WERI-Rb-1 (cell line): ENCODE data around the gene PFKL.

Experiments used
- DNase-seq: peaks from one replicate; pipeline ENCODE4 v3.0.0-alpha.2; 2020
- H3K27ac ChIP-seq: fragments of 250-450 bp; sonication (Bioruptor Pico); 2 replicates; pipeline ENCODE4 v1.5.1; 2020; ENCODE audit warnings: mild to moderate bottlenecking, moderate library complexity
- H3K27me3 ChIP-seq: fragments of 250-450 bp; sonication (Bioruptor Pico); 2 replicates; pipeline ENCODE4 v1.5.1; 2021; ENCODE audit warnings: mild to moderate bottlenecking, low read depth, moderate library complexity; ENCODE audit not compliant: insufficient read depth, severe bottlenecking
- H3K36me3 ChIP-seq: fragments of 250-450 bp; sonication (Bioruptor Pico); 2 replicates; pipeline ENCODE4 v1.5.1; 2020; ENCODE audit warnings: mild to moderate bottlenecking, moderate library complexity
- H3K4me3 ChIP-seq: 2 replicates; pipeline ENCODE4 v1.5.1; 2011; ENCODE audit warnings: low read depth, mild to moderate bottlenecking, control low read depth, low read length
- H3K9me3 ChIP-seq: fragments of 250-450 bp; sonication (Bioruptor Pico); 2 replicates; pipeline ENCODE4 v1.5.1; 2021; ENCODE audit warnings: mild to moderate bottlenecking, moderate library complexity; ENCODE audit not compliant: severe bottlenecking
- TF ChIP-seq, protein P1 (sequence below): IDR thresholded peaks from 2 replicates; pipeline ENCODE4 v1.5.1; 2011; ENCODE audit warnings: low read depth, mild to moderate bottlenecking, control low read depth, inconsistent platforms, low read length

PFKL gene

DNA sequence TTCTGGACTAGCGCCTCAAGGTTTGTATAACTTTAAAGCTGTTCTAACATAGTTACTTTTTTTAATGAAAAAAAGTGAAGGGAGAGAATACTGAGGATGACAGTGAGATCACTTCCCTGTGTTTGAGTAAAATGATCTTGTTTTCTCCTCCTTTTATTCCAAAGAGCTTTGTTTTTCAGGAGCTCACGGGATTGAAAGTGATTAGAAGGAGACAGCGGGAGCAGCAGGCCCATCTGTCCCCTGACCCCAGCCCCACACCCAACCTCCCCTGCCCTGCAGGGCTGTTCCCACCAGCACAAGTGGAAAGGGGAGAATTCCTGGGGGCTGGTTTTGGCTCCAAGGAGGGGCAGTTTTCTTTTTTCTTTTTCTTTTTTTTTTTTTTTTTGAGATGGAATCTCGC lies 36.1 kb upstream of the PFKL start:
- DNase-seq: peak; percentile 92
- H3K27ac ChIP-seq: peak overlapping the region; percentile 99
- peak overlapping the region; percentile 29 for H3K4me3 ChIP-seq
- no peaks in the 10 kb centered on the region for H3K36me3 ChIP-seq
- H3K9me3 ChIP-seq: peaks cover 9% of the 10 kb centered on the region
- H3K27me3 ChIP-seq: no peaks in the 10 kb centered on the region
- TF ChIP-seq, protein P1, sequence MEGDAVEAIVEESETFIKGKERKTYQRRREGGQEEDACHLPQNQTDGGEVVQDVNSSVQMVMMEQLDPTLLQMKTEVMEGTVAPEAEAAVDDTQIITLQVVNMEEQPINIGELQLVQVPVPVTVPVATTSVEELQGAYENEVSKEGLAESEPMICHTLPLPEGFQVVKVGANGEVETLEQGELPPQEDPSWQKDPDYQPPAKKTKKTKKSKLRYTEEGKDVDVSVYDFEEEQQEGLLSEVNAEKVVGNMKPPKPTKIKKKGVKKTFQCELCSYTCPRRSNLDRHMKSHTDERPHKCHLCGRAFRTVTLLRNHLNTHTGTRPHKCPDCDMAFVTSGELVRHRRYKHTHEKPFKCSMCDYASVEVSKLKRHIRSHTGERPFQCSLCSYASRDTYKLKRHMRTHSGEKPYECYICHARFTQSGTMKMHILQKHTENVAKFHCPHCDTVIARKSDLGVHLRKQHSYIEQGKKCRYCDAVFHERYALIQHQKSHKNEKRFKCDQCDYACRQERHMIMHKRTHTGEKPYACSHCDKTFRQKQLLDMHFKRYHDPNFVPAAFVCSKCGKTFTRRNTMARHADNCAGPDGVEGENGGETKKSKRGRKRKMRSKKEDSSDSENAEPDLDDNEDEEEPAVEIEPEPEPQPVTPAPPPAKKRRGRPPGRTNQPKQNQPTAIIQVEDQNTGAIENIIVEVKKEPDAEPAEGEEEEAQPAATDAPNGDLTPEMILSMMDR: no peak

- no peaks in the 10 kb centered on the region for H3K27me3 ChIP-seq
- H3K27ac ChIP-seq: no peak overlapping the region
- TF ChIP-seq, protein P1: no peak
- H3K36me3 ChIP-seq: no peaks in the 10 kb centered on the region
- DNase-seq: no peak
- no peak overlapping the region for H3K4me3 ChIP-seq
- no peaks in the 10 kb centered on the region for H3K9me3 ChIP-seq
These were observed 34.1 kb upstream of the PFKL start for GRCh38 chr21:44265734-44266270.

DNA sequence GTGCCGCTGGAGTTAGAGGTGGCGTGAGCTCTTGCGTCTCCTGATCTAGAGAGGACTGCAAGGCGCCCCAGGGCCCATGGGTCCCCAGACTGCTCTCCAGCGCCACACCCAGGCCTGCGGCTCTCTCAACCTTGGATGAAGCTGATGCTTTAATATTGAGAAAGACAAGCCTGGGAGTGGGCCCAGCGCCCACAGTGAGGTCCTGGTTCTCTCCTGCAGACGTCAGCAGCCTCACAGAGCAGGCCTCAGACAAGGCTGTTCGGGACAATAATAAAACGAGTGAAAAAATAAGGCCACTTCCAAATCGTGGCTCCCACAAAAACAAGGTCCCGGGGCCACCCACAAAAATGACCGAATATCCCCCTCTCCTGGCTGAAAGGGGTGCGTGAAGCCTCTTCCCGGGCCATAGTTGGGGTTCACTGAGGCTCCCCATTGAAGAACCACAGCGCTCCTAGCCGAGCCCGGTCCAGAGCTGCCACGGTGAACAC lies 32.2 kb upstream of the PFKL start:
- Histone ChIP-seq H3K9me3 (no peaks in the 10 kb centered on the region), H3K4me3 (no peak overlapping the region), H3K27ac (no peak overlapping the region), H3K36me3 (no peaks in the 10 kb centered on the region), H3K27me3 (no peaks in the 10 kb centered on the region)
- peak; percentile 71 for DNase-seq
- TF ChIP-seq, protein P1: peak; percentile 59

- no peaks in the 10 kb centered on the region for H3K36me3 ChIP-seq
These were observed 30.8 kb upstream of the PFKL start for GRCh38 chr21:44269090-44269489.

DNA sequence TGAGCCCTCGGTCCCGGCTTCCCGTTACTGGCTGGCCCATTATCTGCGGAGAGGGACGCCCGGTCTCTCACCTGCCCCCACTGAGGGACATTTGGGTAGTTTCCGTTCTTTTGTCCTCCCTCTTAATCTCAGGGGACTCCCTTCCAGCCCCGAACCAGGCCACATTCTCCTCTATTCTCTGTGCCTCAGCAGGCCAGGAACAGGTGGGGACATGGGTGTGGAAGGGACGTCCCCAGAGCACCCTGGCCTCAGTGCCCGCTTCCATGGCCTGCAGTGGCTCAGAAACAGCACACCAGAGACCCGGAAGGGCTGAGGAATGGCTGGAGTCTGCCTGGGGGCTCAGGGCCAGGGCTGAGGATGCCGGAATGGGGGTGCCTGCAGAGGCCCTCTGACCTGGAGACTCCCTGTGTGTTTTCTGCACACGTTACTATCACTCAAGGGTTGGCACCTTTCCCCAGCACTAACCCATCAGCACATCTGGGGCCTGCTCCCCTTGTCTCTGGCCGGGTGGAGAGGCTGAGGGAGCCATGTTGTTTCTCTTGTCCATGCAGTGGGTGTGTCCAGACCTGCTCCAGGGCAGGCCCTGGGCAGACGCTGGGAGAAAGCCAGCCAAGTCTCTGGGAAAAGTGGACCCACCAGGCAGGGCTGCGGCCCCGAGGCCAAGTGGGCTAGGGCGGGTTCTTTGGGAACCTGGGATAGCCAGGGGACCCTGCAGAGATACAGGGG lies 28.1 kb upstream of the PFKL start:
- TF ChIP-seq, protein P1: no peak
- no peak overlapping the region for H3K27ac ChIP-seq
- no peak overlapping the region for H3K4me3 ChIP-seq
- H3K27me3 ChIP-seq: no peaks in the 10 kb centered on the region
- H3K9me3 ChIP-seq: peaks cover 4% of the 10 kb centered on the region
- H3K36me3 ChIP-seq: no peaks in the 10 kb centered on the region
- DNase-seq: no peak

More at GRCh38 chr21:44269090-44269489, 30.8 kb upstream of the PFKL start:
- Histone ChIP-seq H3K27ac (no peak overlapping the region), H3K9me3 (no peaks in the 10 kb centered on the region), H3K4me3 (no peak overlapping the region), H3K27me3 (no peaks in the 10 kb centered on the region)
- TF ChIP-seq, protein P1: no peak
- DNase-seq: no peak
